GM19468 (cell line): Measurements from ENCODE around the gene TRIM8.

Experiments
- ATAC-seq: cut with Tn5 transposase; IDR thresholded peaks from one replicate; pipeline ENCODE4 v1.9.1; 2021; ENCODE audit warnings: mild to moderate bottlenecking, moderate library complexity, moderate number of reproducible peaks; ENCODE audit not compliant: unreplicated experiment; ENCODE audit errors: extremely low read depth

TRIM8 gene

GRCh38 chr10:102648269-102648888 lies 4.1 kb downstream of the TRIM8 start:
- no peak for ATAC-seq

GRCh38 chr10:102648889-102649796 lies 4.9 kb downstream of the TRIM8 start:
- no peak for ATAC-seq

GRCh38 chr10:102649797-102650654 lies 5.7 kb downstream of the TRIM8 start:
- no peak for ATAC-seq

DNA sequence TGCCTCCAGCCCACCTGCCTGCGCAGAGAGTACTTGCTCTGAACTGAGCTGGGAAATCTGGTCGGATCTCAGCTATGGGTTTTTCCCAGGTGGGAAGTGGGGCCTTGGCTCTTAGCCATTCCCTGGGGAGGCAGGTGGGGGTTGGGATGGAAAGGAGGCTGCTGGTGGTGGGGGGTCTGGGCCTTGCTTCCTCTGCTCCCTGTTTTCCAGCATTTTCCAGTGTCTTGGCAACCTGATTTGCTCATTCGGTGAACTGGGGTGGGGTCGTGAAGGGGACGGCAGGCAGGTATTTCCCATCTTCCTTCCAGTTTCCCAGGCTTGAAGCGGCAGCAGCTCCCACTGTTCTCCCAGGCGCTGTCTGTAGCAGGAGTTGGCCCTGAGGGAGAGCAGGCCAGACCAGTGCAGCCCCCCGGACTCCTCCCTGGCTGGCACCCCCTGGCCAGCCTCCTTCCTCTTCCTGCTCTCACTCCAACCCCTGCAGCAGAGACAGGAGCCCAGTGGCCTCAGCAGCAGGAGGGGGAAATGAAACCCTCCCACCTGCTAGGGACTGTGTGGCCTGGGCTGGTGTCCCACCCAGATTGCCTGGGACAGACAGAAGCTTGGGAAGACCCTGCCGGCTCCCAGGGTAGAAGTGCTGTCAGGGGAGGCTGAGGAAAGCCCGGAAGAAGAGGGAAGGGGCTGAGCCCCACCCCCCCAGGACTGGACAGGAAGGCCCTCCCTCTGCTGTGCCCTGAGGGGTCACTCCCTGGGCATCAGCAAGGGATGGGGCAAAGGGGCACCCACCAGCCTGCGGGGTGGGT lies 6.6 kb downstream of the TRIM8 start:
- ATAC-seq = no peak

DNA sequence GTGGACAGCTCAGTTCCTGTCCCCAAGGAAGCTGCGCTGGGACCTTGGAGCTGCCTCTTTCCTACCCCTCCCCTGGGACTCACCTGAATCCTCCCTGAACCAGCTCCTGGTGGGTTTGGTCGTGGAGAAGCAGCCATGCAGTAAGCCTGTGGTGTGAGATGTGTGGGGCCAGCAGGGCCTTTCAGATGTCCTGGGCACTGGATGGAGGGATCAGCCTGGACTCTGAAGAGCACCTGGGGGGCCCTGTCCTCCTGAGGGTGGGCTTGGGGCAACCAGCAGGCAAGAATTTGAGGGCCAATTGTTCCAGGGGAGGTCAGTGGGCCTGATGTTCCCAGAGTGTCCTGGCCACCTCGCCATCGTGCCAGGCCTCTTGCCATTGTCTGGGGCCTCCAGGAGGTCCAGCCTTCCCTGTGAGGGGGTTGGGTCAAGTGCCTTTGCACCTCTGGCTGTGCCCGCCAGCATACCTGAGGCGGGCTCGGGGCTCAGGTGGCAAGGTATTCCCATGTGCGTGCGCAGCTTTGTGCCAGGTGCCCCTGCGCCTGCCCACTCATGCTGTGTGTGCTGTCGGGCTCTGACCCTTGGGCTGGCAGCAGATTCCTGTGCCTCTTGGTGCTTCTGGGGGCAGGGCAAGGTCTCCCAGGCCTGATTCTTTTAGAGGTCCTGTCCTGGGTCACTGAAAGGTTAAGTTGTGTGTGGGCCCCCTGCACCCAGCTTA lies 7.3 kb downstream of the TRIM8 start:
- ATAC-seq = no peak

DNA sequence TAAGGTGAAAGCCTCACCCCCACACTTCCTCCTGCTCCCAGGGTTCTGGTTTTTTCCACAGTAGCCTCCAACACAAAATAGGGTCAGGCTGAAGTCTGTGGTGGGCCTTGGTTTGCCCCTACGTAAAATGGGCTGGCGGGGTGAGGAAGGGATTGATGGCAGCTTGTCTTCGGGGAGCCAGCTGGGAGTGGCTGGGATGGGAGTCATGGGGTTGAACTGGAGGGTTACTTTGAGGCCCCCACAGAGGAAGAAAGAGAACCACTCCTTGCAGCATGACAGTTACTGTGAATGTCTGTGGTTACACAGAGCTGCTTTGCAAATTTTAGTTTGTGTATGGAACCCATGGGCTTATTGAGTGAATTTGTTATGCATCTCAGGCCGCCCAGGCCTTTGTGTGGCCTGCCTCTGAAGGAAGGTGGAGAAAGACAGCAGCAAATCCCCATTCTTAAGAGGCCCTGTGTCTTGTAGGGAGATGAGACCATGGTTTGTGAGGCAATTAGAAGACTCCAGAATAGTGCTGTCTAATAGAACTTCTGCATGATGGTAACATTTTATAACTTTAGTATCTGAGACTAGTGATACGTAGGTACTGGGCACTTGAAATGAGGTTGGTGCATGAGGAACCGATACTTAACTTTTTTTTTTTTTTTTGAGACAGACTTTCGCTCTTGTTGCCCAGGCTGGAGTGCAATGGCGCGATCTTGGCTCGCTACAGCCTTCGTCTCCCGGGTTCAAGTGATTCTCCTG lies 8.1 kb downstream of the TRIM8 start:
- ATAC-seq = peak; percentile 20

DNA sequence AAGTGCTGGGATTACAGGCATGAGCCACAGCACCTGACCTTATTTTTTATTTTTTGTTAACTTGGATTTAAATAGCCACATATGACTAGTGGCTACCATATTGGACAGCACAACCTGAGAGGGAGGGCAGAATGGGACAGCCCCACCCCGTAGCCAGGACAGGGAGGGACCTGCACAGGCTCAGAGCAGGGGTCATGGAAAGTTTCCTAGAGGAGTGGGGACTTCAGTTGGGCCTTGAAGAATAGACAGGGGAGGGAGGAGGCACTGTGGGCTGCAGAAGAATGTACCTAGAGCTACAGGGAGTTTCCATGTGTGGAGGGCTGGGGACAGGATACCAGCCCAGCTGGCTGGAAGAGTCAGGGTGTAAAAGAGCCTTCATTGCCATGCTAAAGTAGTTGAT lies 8.8 kb downstream of the TRIM8 start:
- ATAC-seq = no peak

DNA sequence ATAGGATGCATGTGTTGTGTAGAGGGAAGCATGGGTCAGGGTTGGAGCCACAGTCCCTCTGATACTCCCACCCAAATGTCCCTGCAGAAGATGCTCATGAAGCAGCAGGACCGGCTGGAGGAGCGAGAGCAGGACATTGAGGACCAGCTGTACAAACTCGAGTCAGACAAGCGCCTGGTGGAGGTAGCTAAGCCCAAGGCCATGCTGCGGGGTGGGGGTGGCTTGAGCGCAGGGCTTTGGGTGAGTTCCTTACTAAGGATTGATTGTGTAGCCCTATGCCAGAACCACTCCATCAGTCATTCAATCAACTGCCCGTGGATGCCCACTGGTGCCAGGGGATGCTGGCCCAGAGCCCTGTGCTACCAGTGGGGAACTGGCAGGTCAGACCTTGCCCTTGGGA lies 10.3 kb downstream of the TRIM8 start:
- no peak for ATAC-seq

DNA sequence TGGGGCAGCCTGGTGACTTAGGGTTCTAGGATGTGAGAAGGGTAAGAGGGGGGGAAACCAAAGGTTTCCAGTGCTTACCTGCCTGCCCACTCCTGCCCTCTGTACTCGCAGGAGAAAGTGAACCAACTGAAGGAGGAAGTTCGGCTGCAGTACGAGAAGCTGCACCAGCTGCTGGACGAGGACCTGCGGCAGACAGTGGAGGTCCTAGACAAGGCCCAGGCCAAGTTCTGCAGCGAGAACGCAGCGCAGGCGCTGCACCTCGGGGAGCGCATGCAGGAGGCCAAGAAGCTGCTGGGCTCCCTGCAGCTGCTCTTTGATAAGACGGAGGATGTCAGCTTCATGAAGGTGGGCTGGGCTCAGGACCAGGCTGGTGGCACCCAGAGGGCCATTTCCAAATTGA lies 10.7 kb downstream of the TRIM8 start:
- no peak for ATAC-seq

DNA sequence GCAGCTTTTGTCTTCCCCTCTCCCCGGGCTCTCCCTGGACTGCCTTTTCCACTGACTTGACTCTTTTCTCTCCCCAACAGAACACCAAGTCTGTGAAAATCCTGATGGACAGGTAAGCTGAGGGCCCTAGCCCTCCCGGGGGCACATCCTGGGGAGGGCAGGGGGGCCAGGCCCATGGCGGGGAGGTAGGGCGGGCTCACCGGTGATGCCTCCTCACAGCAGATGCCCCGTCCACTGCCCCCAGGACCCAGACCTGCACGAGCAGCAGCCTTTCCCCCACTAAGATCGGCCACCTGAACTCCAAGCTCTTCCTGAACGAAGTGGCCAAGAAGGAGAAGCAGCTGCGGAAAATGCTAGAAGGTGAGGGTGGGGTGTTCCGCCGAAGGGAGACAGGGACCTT lies 11.7 kb downstream of the TRIM8 start:
- ATAC-seq = no peak

- no peak for ATAC-seq
Measured at GRCh38 chr10:102656791-102657371, 12.6 kb downstream of the TRIM8 start.

- no peak for ATAC-seq
Measured at GRCh38 chr10:102657451-102657850, 13.2 kb downstream of the TRIM8 start.

DNA sequence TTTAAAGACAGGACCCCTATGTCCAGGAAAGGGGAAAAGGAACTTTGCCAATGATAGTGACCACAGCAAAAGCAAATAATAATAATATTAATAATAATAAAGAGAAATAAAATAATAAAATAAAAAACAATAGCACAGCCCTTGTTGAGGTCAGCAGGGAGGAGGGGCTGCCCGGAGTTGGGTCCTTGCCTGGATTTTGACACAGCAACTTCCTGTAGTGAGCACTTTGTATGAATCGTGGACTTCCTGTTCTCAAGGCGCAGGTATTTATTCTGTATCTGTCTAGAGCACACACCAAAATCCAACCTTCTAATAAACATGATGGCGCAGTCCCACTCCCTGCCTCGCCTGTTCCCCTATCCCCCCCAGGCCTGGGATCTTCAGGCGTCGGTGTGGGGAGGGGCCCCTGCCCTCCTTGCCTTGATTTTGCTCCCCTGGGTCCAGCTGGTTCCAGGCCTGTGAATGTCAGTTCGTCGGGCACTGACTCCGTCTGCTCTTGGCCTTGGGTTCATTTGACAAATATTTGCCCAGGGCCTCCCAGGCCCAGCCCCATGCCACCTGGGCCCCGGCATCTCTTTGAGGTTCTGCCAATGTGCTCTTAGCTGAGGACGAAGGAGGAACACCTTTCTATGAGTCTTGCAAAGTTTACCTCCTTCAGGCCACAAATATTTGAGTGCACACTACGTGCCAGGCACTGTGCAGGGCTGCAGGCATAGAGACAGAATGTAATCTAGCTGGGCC lies 13.9 kb downstream of the TRIM8 start:
- ATAC-seq = no peak

DNA sequence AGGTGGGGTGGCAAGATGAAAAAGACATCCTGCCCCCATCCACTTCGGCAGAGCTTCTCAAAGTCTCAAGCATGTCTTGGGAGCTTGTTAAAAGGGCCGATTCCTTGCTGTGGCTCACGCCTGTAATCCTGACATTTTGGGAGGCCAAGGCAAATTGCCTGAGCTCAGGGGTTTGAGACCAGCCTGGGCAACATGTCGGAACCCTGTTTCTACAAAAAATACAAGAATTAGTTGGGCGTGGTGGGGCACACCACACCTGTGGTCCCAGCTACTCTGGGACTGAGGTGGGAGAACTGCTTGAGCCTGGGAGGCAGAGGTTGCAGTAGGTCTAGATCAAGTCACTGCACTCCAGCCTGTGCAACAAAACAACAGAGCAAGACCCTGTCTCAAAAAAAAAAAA lies 14.5 kb downstream of the TRIM8 start:
- no peak for ATAC-seq

DNA sequence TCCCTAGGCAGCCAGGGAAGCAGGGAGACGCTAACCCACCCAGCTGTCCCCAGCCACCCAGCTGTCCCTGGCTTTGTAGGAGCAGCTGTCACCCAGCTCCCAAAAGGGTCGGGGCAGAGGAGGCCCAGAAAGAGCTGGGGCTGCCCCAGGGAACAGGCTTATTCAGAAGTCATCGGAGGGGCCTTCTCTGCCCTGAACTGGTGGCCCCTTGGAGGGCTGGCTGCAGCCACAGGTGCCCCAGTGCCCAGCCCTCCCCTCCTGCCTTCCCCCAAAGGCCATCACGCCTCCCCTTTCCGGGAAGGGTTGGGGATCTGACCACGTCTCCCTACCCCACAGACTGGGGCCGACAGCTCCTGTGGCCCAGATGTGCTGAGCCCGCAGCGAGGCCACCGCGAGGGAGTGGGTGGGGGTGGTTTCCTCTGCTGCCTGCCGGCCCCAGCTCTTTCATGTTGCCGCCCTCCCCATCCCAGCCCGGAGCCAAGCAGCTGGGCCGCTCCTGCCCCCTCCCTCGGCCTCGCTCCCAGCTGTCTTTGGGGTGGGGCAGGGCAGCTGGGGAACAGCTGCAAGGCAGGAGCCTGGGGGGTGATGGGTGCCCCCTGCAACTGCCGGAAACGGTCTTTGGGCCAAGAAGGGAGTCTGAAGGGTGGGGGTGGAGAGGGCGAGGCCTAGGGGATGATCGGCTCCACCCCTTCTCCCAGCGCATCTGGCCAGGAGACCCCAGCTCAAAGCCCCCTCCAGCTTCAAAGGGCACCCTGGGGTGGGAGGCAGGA lies 16.8 kb downstream of the TRIM8 start:
- ATAC-seq = no peak

- no peak for ATAC-seq
Measured at GRCh38 chr10:102661658-102662028, 17.4 kb downstream of the TRIM8 start.

GRCh38 chr10:102665904-102666509 lies 21.7 kb downstream of the TRIM8 start:
- ATAC-seq = no peak
